SK-N-SH (cell line): ENCODE results near the gene EPB41L2. TPM values are rescaled to one million over a fixed set of nuclear protein-coding genes. Genes with fewer than 3 reads are reported as not detected.

Source experiments
- CTCF ChIA-PET: fragments of 300-600, 350-600 bp; formaldehyde crosslinking; extraction: SDS; loops from one replicate; lab custom pipeline; 2021; lab: Yijun Ruan, JAX
- POLR2A ChIA-PET: fragments of 350-600 bp; sonication (Branson Sonifier 250); formaldehyde crosslinking; extraction: SDS; loops from one replicate; lab custom pipeline; 2020; ENCODE audit warnings: antibody characterized with exemption, inconsistent platforms; lab: Yijun Ruan, JAX
- DNase-seq: peaks from one replicate; pipeline ENCODE4 v3.0.0; 2012
- H2AFZ ChIP-seq: fragments of 200-600 bp; sonication (generic); 2 replicates; pipeline ENCODE4 v1.8.1; 2016; ENCODE audit warnings: antibody characterized with exemption, mild to moderate bottlenecking, low read depth
- H3F3A ChIP-seq: fragments of 200-600 bp; sonication (generic); replicated peaks from 2 replicates; pipeline ENCODE3; 2016; ENCODE audit warnings: antibody characterized with exemption, mild to moderate bottlenecking; ENCODE audit not compliant: insufficient read depth
- H3K27ac ChIP-seq, 2 experiments: fragments of 200-500 bp in 1 of 2; fragments of 200-600 bp in 1 of 2; sonication (Bioruptor generic) in 1 of 2; sonication (generic), shearing (Covaris generic) in 1 of 2; 2 replicates each; pipeline versions ENCODE4 v1.5.1 to v1.6.1; 2014 to 2016; ENCODE audit warnings: low read depth in 2 of 2, inconsistent platforms in 1 of 2, low read length in 1 of 2, mild to moderate bottlenecking in 1 of 2, mixed read lengths in 1 of 2
- H3K27me3 ChIP-seq: fragments of 200-600 bp; sonication (generic), shearing (Covaris generic); 2 replicates; pipeline ENCODE4 v1.6.1; 2016; ENCODE audit warnings: mixed run types; ENCODE audit not compliant: insufficient read depth
- H3K36me3 ChIP-seq, 2 experiments: fragments of 200-500 bp in 1 of 2; fragments of 200-600 bp in 1 of 2; sonication (Bioruptor generic) in 1 of 2; sonication (generic) in 1 of 2; replicated peaks in 1 of 2; 2 replicates each; pipeline versions ENCODE3 to v1.5.1; 2014 to 2016; ENCODE audit warnings: low read length in 1 of 2, mild to moderate bottlenecking in 1 of 2; ENCODE audit not compliant: insufficient read depth in 2 of 2, control insufficient read depth in 1 of 2
- H3K4me1 ChIP-seq, 2 experiments: fragments of 200-500 bp in 1 of 2; fragments of 200-600 bp in 1 of 2; sonication (Bioruptor generic) in 1 of 2; sonication (generic), shearing (Covaris generic) in 1 of 2; 2 replicates each; pipeline versions ENCODE4 v1.5.1 to v1.6.1; 2014 to 2016; ENCODE audit warnings: low read depth in 1 of 2, low read length in 1 of 2, mixed run types in 1 of 2; ENCODE audit not compliant: insufficient read depth in 2 of 2, control insufficient read depth in 1 of 2
- H3K4me2 ChIP-seq: fragments of 200-600 bp; sonication (generic), shearing (Covaris generic); 2 replicates; pipeline ENCODE4 v1.6.1; 2017; ENCODE audit warnings: mixed run types
- H3K4me3 ChIP-seq, 2 experiments: fragments of 200-500 bp in 1 of 2; fragments of 200-600 bp in 1 of 2; sonication (Bioruptor generic) in 1 of 2; sonication (generic), shearing (Covaris generic) in 1 of 2; 2 replicates each; pipeline versions ENCODE4 v1.5.1 to v1.8.1; 2014 to 2016; ENCODE audit warnings: low read depth in 2 of 2, inconsistent platforms in 1 of 2, low read length in 1 of 2, mild to moderate bottlenecking in 1 of 2, mixed read lengths in 1 of 2, moderate library complexity in 1 of 2
- H3K79me2 ChIP-seq: fragments of 200-600 bp; sonication (generic); 2 replicates; pipeline ENCODE4 v1.8.1; 2017; ENCODE audit warnings: mild to moderate bottlenecking; ENCODE audit not compliant: insufficient read depth
- H3K9ac ChIP-seq: fragments of 200-600 bp; sonication (generic); 2 replicates; pipeline ENCODE4 v1.6.1; 2017; ENCODE audit warnings: mixed run types
- H3K9me2 ChIP-seq: fragments of 200-600 bp; sonication (generic); 2 replicates; pipeline ENCODE4 v1.6.1; 2017; ENCODE audit warnings: mixed run types
- H3K9me3 ChIP-seq: fragments of 200-600 bp; sonication (generic); 2 replicates; pipeline ENCODE4 v1.6.1; 2017; ENCODE audit warnings: mixed run types, mild to moderate bottlenecking, moderate library complexity
- H4K20me1 ChIP-seq: fragments of 200-600 bp; sonication (generic); 2 replicates; pipeline ENCODE4 v1.6.1; 2017; ENCODE audit warnings: mild to moderate bottlenecking, mixed run types; ENCODE audit not compliant: insufficient read depth
- ELF1 ChIP-seq: IDR thresholded peaks from 2 replicates; pipeline ENCODE4 v1.4.0; 2012
- FOSL2 ChIP-seq: IDR thresholded peaks from 2 replicates; pipeline ENCODE4 v1.4.0; 2012; ENCODE audit warnings: low read depth, mild to moderate bottlenecking, moderate library complexity, borderline replicate concordance
- FOXJ3 ChIP-seq: sonication (generic); formaldehyde crosslinking; IDR thresholded peaks from 2 replicates; pipeline ENCODE4 v1.5.1; 2020; ENCODE audit warnings: mild to moderate bottlenecking, missing genetic modification reagents
- FOXM1 ChIP-seq: IDR thresholded peaks from 2 replicates; pipeline ENCODE4 v1.4.0; 2012; ENCODE audit warnings: low read depth, mild to moderate bottlenecking
- GATA2 ChIP-seq: sonication (generic); formaldehyde crosslinking; IDR thresholded peaks from 2 replicates; pipeline ENCODE4 v1.5.0; 2020; ENCODE audit warnings: mild to moderate bottlenecking, missing genetic modification reagents
- MXI1 ChIP-seq: IDR thresholded peaks from 2 replicates; pipeline ENCODE4 v1.6.1; 2012; ENCODE audit warnings: mild to moderate bottlenecking, low read depth, low read length, improper control_type of control experiment
- NFIC ChIP-seq: IDR thresholded peaks from 2 replicates; pipeline ENCODE4 v1.4.0; 2012; ENCODE audit warnings: borderline replicate concordance
- POLR2AphosphoS5 ChIP-seq: IDR thresholded peaks from 2 replicates; pipeline ENCODE4 v1.6.1; 2012; ENCODE audit warnings: low read depth, low read length
- REST ChIP-seq: IDR thresholded peaks from 2 replicates; pipeline ENCODE4 v1.6.1; 2012; ENCODE audit warnings: mild to moderate bottlenecking, low read depth, low read length, moderate library complexity
- RXRA ChIP-seq: IDR thresholded peaks from 2 replicates; pipeline ENCODE4 v1.4.0; 2012; ENCODE audit warnings: low read depth, mild to moderate bottlenecking, borderline replicate concordance
- TAF1 ChIP-seq: IDR thresholded peaks from 2 replicates; pipeline ENCODE4 v1.6.1; 2012; ENCODE audit warnings: low read depth, mild to moderate bottlenecking, low read length, moderate library complexity, borderline replicate concordance
- TEAD4 ChIP-seq: IDR thresholded peaks from 2 replicates; pipeline ENCODE4 v1.4.0; 2012; ENCODE audit warnings: mild to moderate bottlenecking, borderline replicate concordance; ENCODE audit not compliant: insufficient read depth
- YY1 ChIP-seq: IDR thresholded peaks from 2 replicates; pipeline ENCODE4 v1.4.0; 2012; ENCODE audit warnings: low read depth, mild to moderate bottlenecking
- WGBS: methylation state at CpG from one replicate; pipeline ENCODE4 v1.1.6; 2017; ENCODE audit warnings: low lambda C conversion rate; 5-methylcytosine and 5-hydroxymethylcytosine counted together
- polyA plus RNA-seq, 3 experiments: library from polyadenylated mRNA; depleted of rRNA; stranded (reverse); fragments of >200 nt; gene quantifications; 2 replicates each; pipeline ENCODE4 v1.2.3, GENCODE V29; 2012
- TF ChIP-seq, protein P1 (sequence below): IDR thresholded peaks from 2 replicates; pipeline ENCODE4 v1.4.0; 2012; ENCODE audit warnings: low read depth, borderline replicate concordance
- TF ChIP-seq, protein P2 (sequence below): IDR thresholded peaks from 2 replicates; pipeline ENCODE4; 2012
- TF ChIP-seq, protein P3 (sequence below): fragments of 150-350 bp; IDR thresholded peaks from 2 replicates; pipeline ENCODE4 v1.6.1; 2017; ENCODE audit warnings: antibody characterized with exemption, low read length, low read depth, borderline replicate concordance
- TF ChIP-seq, protein P4 (sequence below): fragments of 150-350 bp; IDR thresholded peaks from 2 replicates; pipeline ENCODE4 v1.6.1; 2016; ENCODE audit warnings: mild to moderate bottlenecking, low read depth, low read length

EPB41L2 gene
- polyA plus RNA-seq, 1 of the 3 experiments (the other 2 are of a cell fraction), result 1.4 TPM

DNA sequence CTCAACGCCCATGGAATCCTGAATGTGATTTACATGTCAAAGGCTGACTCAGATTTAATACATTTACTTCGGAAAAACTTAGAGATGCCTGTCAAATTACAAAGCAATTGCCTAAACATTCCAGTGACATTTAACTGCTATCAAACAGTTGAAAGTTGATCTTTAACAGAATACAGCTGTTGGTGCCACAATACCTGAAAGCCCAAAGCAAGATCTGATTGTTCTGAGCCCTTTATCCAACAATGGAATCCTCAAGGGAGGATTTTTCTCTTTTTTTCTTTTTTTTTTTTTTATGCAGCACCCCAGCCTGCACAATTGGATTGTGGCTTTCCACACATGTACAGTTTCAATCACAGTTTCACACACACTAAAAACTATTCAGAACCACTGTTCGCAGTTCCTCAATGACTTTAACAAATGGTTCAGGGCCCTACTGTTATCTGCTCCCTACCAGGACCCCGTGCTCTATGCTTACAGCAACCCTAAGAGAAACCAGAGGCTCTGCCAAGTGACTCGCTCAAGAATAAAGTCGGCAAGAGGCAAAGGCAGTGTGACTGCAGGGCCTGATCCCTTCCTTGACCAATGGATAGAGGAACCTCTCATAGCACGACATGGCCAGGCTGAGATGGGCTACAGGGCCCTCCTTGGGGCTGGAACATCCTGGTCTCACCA, 33.3 kb downstream of the EPB41L2 start:
- POLR2A ChIA-PET, result no interaction called here
- Histone ChIP-seq H3K4me3 (no peak overlapping the region), H2AFZ (no peak overlapping the region)

More for the DNA sequence above, 33.3 kb downstream of the EPB41L2 start:
- Histone ChIP-seq H3K9me3 (no peaks in the 10 kb centered on the region), H3K27ac (no peak overlapping the region), H3K36me3 (no peaks in the 10 kb centered on the region), H3K27me3 (no peaks in the 10 kb centered on the region; the same call in 1 of the 2 replicates), H3K4me2 (no peak overlapping the region), H3F3A (no peaks in the 10 kb centered on the region), H3K9me2 (no peaks in the 10 kb centered on the region), H4K20me1 (no peaks in the 10 kb centered on the region), H3K79me2 (no peaks in the 10 kb centered on the region), H3K4me1 (peaks cover 0 to 8% of the 10 kb centered on the region in 2 experiments; a peak in 1 of 4 replicates), H3K9ac (no peak overlapping the region)
- CTCF ChIA-PET, result no interaction called here
- no peak for DNase-seq
- 4% methylated on average over 7 of the region's 7 CpGs for WGBS
- TF ChIP-seq TAF1 (no peak), REST (no peak), NFIC (no peak), GATA2 (no peak), RXRA (no peak), FOXM1 (no peak), TEAD4 (no peak), MXI1 (no peak), FOSL2 (no peak), POLR2AphosphoS5 (no peak), ELF1 (no peak), YY1 (no peak), FOXJ3 (no peak)
- TF ChIP-seq, protein P1, sequence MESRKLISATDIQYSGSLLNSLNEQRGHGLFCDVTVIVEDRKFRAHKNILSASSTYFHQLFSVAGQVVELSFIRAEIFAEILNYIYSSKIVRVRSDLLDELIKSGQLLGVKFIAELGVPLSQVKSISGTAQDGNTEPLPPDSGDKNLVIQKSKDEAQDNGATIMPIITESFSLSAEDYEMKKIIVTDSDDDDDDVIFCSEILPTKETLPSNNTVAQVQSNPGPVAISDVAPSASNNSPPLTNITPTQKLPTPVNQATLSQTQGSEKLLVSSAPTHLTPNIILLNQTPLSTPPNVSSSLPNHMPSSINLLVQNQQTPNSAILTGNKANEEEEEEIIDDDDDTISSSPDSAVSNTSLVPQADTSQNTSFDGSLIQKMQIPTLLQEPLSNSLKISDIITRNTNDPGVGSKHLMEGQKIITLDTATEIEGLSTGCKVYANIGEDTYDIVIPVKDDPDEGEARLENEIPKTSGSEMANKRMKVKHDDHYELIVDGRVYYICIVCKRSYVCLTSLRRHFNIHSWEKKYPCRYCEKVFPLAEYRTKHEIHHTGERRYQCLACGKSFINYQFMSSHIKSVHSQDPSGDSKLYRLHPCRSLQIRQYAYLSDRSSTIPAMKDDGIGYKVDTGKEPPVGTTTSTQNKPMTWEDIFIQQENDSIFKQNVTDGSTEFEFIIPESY, result no peak
- TF ChIP-seq, protein P2, sequence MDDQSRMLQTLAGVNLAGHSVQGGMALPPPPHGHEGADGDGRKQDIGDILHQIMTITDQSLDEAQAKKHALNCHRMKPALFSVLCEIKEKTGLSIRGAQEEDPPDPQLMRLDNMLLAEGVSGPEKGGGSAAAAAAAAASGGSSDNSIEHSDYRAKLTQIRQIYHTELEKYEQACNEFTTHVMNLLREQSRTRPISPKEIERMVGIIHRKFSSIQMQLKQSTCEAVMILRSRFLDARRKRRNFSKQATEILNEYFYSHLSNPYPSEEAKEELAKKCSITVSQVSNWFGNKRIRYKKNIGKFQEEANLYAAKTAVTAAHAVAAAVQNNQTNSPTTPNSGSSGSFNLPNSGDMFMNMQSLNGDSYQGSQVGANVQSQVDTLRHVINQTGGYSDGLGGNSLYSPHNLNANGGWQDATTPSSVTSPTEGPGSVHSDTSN, result no peak
- TF ChIP-seq, protein P3, sequence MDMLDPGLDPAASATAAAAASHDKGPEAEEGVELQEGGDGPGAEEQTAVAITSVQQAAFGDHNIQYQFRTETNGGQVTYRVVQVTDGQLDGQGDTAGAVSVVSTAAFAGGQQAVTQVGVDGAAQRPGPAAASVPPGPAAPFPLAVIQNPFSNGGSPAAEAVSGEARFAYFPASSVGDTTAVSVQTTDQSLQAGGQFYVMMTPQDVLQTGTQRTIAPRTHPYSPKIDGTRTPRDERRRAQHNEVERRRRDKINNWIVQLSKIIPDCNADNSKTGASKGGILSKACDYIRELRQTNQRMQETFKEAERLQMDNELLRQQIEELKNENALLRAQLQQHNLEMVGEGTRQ, result no peak
- TF ChIP-seq, protein P4, sequence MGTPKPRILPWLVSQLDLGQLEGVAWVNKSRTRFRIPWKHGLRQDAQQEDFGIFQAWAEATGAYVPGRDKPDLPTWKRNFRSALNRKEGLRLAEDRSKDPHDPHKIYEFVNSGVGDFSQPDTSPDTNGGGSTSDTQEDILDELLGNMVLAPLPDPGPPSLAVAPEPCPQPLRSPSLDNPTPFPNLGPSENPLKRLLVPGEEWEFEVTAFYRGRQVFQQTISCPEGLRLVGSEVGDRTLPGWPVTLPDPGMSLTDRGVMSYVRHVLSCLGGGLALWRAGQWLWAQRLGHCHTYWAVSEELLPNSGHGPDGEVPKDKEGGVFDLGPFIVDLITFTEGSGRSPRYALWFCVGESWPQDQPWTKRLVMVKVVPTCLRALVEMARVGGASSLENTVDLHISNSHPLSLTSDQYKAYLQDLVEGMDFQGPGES, result no peak
